ENCODE data around the gene ENPP3.

Gene ENPP3

GRCh38 chr6:131736003-131736596 lies 99.0 kb downstream of the ENPP3 start:
- DNase-seq: no peak
- H3K36me3 ChIP-seq (ENCODE audit: insufficient read depth, low read length): no peaks in the 10 kb centered on the region
- no peaks in the 10 kb centered on the region for H4K20me1 ChIP-seq (ENCODE audit: insufficient read depth, low read length)
- H3K4me3 ChIP-seq (ENCODE audit: low read depth in 1 of 2, low read length in 2 of 2): no peak overlapping the region
- H3K4me2 ChIP-seq (ENCODE audit: insufficient read depth, low read length): no peak overlapping the region
- no peaks in the 10 kb centered on the region for H3K9me3 ChIP-seq (ENCODE audit: insufficient read depth, low read length, severe bottlenecking)
- TF ChIP-seq EZH2 (IDR thresholded peaks at IDR 0.05; ENCODE audit: borderline replicate concordance, low read depth, low read length, severe bottlenecking): no peak
- no peak for TF ChIP-seq CTCF (IDR thresholded peaks at IDR 0.05; ENCODE audit: borderline replicate concordance, extremely low read depth, low read length, poor library complexity, severe bottlenecking)
- no peaks in the 10 kb centered on the region for H3K4me1 ChIP-seq (ENCODE audit: insufficient read depth, low read length)
- H3K27me3 ChIP-seq (ENCODE audit: insufficient read depth, low read length, poor library complexity): no peaks in the 10 kb centered on the region
- H3K9ac ChIP-seq (ENCODE audit: low read depth, low read length): no peak overlapping the region
- no peak overlapping the region for H3K27ac ChIP-seq (ENCODE audit: low read length)
- ATAC-seq (ENCODE audit: insufficient read depth, low read depth): no peak
- H2AFZ ChIP-seq (ENCODE audit: low read depth, low read length): no peak overlapping the region
- no peaks in the 10 kb centered on the region for H3K79me2 ChIP-seq (ENCODE audit: insufficient read depth, low read length)

- no peak overlapping the region for H2AFZ ChIP-seq (ENCODE audit: low read depth, low read length)
- no peaks in the 10 kb centered on the region for H3K27me3 ChIP-seq (ENCODE audit: insufficient read depth, low read length, poor library complexity)
- no peak overlapping the region for H3K27ac ChIP-seq (ENCODE audit: low read length)
- no peak overlapping the region for H3K9ac ChIP-seq (ENCODE audit: low read depth, low read length)
- TF ChIP-seq EZH2 (IDR thresholded peaks at IDR 0.05; ENCODE audit: borderline replicate concordance, low read depth, low read length, severe bottlenecking) (no peak), CTCF (IDR thresholded peaks at IDR 0.05; ENCODE audit: borderline replicate concordance, extremely low read depth, low read length, poor library complexity, severe bottlenecking) (no peak)
- no peak overlapping the region for H3K4me2 ChIP-seq (ENCODE audit: insufficient read depth, low read length)
- DNase-seq: no peak
- no peaks in the 10 kb centered on the region for H3K4me1 ChIP-seq (ENCODE audit: insufficient read depth, low read length)
- H3K79me2 ChIP-seq (ENCODE audit: insufficient read depth, low read length): no peaks in the 10 kb centered on the region
- H3K9me3 ChIP-seq (ENCODE audit: insufficient read depth, low read length, severe bottlenecking): no peaks in the 10 kb centered on the region
- H3K4me3 ChIP-seq (ENCODE audit: low read depth in 1 of 2, low read length in 2 of 2): no peak overlapping the region
- H4K20me1 ChIP-seq (ENCODE audit: insufficient read depth, low read length): no peaks in the 10 kb centered on the region
- ATAC-seq (ENCODE audit: insufficient read depth, low read depth): no peak
- no peaks in the 10 kb centered on the region for H3K36me3 ChIP-seq (ENCODE audit: insufficient read depth, low read length)
Observed at GRCh38 chr6:131736811-131737210, 99.7 kb downstream of the ENPP3 start.

GRCh38 chr6:131739136-131739535 lies 102.0 kb downstream of the ENPP3 start:
- H3K4me2 ChIP-seq (ENCODE audit: insufficient read depth, low read length): no peak overlapping the region
- H3K4me3 ChIP-seq (ENCODE audit: low read depth in 1 of 2, low read length in 2 of 2): no peak overlapping the region
- no peak overlapping the region for H2AFZ ChIP-seq (ENCODE audit: low read depth, low read length)
- H3K9ac ChIP-seq (ENCODE audit: low read depth, low read length): no peak overlapping the region
- ATAC-seq (ENCODE audit: insufficient read depth, low read depth) (no peak), DNase-seq (no peak)
- H3K27me3 ChIP-seq (ENCODE audit: insufficient read depth, low read length, poor library complexity): no peaks in the 10 kb centered on the region
- H3K36me3 ChIP-seq (ENCODE audit: insufficient read depth, low read length): no peaks in the 10 kb centered on the region
- H3K27ac ChIP-seq (ENCODE audit: low read length): no peak overlapping the region
- no peaks in the 10 kb centered on the region for H3K79me2 ChIP-seq (ENCODE audit: insufficient read depth, low read length)
- no peaks in the 10 kb centered on the region for H4K20me1 ChIP-seq (ENCODE audit: insufficient read depth, low read length)
- no peaks in the 10 kb centered on the region for H3K9me3 ChIP-seq (ENCODE audit: insufficient read depth, low read length, severe bottlenecking)
- no peak for TF ChIP-seq EZH2 (IDR thresholded peaks at IDR 0.05; ENCODE audit: borderline replicate concordance, low read depth, low read length, severe bottlenecking)
- no peak for TF ChIP-seq CTCF (IDR thresholded peaks at IDR 0.05; ENCODE audit: borderline replicate concordance, extremely low read depth, low read length, poor library complexity, severe bottlenecking)
- H3K4me1 ChIP-seq (ENCODE audit: insufficient read depth, low read length): no peaks in the 10 kb centered on the region

All from DND-41 (cell line).